ENCODE measurements around the gene CDK2.

The CDK2 gene

DNA sequence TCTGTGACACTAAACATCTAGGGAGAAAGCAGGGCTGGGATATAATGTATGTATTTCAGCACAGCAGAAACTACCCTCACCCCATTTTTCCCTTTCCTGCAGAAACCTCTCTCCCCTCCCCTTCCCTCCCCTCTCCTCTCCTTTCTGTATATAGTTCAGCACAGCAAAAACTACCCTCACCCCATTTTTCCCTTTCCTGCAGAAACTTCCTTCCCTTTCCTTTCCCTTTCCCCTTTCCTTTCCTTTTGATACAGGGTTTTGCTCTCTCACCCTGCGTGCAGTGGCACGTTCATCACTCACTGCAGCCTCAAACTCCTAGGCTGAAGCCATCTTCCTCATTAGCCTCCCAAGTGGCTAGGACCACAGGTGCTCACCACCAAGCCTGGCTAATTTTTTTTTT is 2.9 kb upstream of the CDK2 start:
- Histone ChIP-seq H3K27ac (replicated peaks; ENCODE audit: low read length) (no peak overlapping the region), H3K4me1 (ENCODE audit: control insufficient read depth in 2 of 2, insufficient read depth in 1 of 2, low read depth in 1 of 2, low read length in 2 of 2) (peaks cover 8 to 15% of the 10 kb centered on the region in 2 donors), H3K9ac (ENCODE audit: low read depth, low read length, poor library complexity) (no peak overlapping the region), H3K79me1 (ENCODE audit: low read depth, low read length) (peaks cover 1% of the 10 kb centered on the region), H3K9me3 (replicated peaks in 1 of 2; ENCODE audit: control insufficient read depth in 2 of 2, insufficient read depth in 1 of 2, low read depth in 1 of 2, low read length in 2 of 2) (no peaks in the 10 kb centered on the region), H2AK5ac (ENCODE audit: low read depth, low read length) (no peak overlapping the region), H3K36me3 (replicated peaks in 1 of 2; ENCODE audit: control insufficient read depth in 2 of 2, insufficient read depth in 2 of 2, low read length in 2 of 2) (peaks cover 5 to 13% of the 10 kb centered on the region in 2 donors), H2AFZ (ENCODE audit: low read length) (no peak overlapping the region), H2BK5ac (ENCODE audit: low read length) (no peak overlapping the region), H3K4ac (ENCODE audit: low read length) (no peak overlapping the region), H3K4me2 (ENCODE audit: insufficient read depth, low read length, poor library complexity, severe bottlenecking) (no peak overlapping the region), H2BK120ac (ENCODE audit: low read depth, low read length) (no peak overlapping the region), H3K4me3 (ENCODE audit: low read length in 2 of 2) (peak overlapping the region in 1 of 2 donors; percentile 5), H4K91ac (ENCODE audit: low read depth, low read length, poor library complexity) (no peak overlapping the region), H3K23ac (ENCODE audit: low read depth, low read length, poor library complexity) (no peak overlapping the region), H3K27me3 (ENCODE audit: control insufficient read depth in 3 of 3, insufficient read depth in 3 of 3, low read depth in 1 of 3, low read length in 3 of 3) (no peaks in the 10 kb centered on the region), H4K8ac (ENCODE audit: low read depth, low read length) (no peak overlapping the region), H2BK15ac (ENCODE audit: low read length) (no peak overlapping the region), H3K18ac (ENCODE audit: low read length) (no peak overlapping the region), H3K14ac (ENCODE audit: low read length) (no peak overlapping the region), H2BK12ac (ENCODE audit: low read length) (no peak overlapping the region)
- WGBS, 2 donors (ENCODE audit: extremely low coverage in 2 of 2, insufficient read length in 2 of 2, insufficient replicate concordance in 1 of 2): no CpG with 5 or more reads among the region's 2 CpGs
- DNase-seq (ENCODE audit: low spot score): no peak

DNA sequence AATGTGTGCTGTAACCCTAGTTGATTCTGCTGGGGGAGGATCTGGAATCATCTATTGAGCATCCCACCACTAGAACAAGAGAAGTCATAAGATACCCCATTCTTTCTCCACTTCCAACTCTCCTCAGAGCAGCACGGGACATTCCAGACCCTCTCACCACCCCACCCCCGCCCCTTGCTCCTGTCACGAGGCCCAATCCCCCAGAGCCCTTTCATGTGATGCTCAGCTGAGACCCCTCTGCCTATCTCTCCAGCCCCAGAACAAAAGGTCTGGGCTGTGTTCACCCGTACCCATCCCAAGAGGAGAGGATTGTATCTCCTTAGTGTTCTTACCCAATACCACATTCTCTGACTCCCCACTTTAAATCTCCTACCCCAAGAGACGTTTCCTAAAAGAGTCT is 1.4 kb upstream of the CDK2 start:
- Histone ChIP-seq H3K14ac (ENCODE audit: low read length) (no peak overlapping the region), H2BK120ac (ENCODE audit: low read depth, low read length) (no peak overlapping the region), H3K4ac (ENCODE audit: low read length) (no peak overlapping the region), H3K36me3 (replicated peaks in 1 of 2; ENCODE audit: control insufficient read depth in 2 of 2, insufficient read depth in 2 of 2, low read length in 2 of 2) (peaks cover 8 to 27% of the 10 kb centered on the region in 2 donors), H3K4me1 (ENCODE audit: control insufficient read depth in 2 of 2, insufficient read depth in 1 of 2, low read depth in 1 of 2, low read length in 2 of 2) (peaks cover 8 to 15% of the 10 kb centered on the region in 2 donors), H3K27me3 (ENCODE audit: control insufficient read depth in 3 of 3, insufficient read depth in 3 of 3, low read depth in 1 of 3, low read length in 3 of 3) (no peaks in the 10 kb centered on the region), H4K8ac (ENCODE audit: low read depth, low read length) (no peak overlapping the region), H2BK15ac (ENCODE audit: low read length) (no peak overlapping the region), H2BK12ac (ENCODE audit: low read length) (no peak overlapping the region), H3K9me3 (replicated peaks in 1 of 2; ENCODE audit: control insufficient read depth in 2 of 2, insufficient read depth in 1 of 2, low read depth in 1 of 2, low read length in 2 of 2) (no peaks in the 10 kb centered on the region), H4K91ac (ENCODE audit: low read depth, low read length, poor library complexity) (no peak overlapping the region), H3K4me3 (ENCODE audit: low read length in 2 of 2) (peak overlapping the region; percentile 80 to 82), H2AK5ac (ENCODE audit: low read depth, low read length) (peak overlapping the region; percentile 1), H2BK5ac (ENCODE audit: low read length) (no peak overlapping the region), H3K27ac (replicated peaks; ENCODE audit: low read length) (peak overlapping the region; percentile 80), H3K79me1 (ENCODE audit: low read depth, low read length) (peaks cover 1% of the 10 kb centered on the region), H3K23ac (ENCODE audit: low read depth, low read length, poor library complexity) (no peak overlapping the region), H3K4me2 (ENCODE audit: insufficient read depth, low read length, poor library complexity, severe bottlenecking) (peak overlapping the region; percentile 79), H3K18ac (ENCODE audit: low read length) (peak overlapping the region; percentile 44), H3K9ac (ENCODE audit: low read depth, low read length, poor library complexity) (peak overlapping the region; percentile 14), H2AFZ (ENCODE audit: low read length) (peak overlapping the region; percentile 97)
- peak; percentile 44 for DNase-seq (ENCODE audit: low spot score)
- no CpG with 5 or more reads among the region's 5 CpGs for WGBS, 2 donors (ENCODE audit: extremely low coverage in 2 of 2, insufficient read length in 2 of 2, insufficient replicate concordance in 1 of 2)

- H3K4me3 ChIP-seq (ENCODE audit: low read length in 2 of 2): peak within 1 kb of the TSS; percentile 82 to 95
- H4K91ac ChIP-seq (ENCODE audit: low read depth, low read length, poor library complexity): no peak within 1 kb of the TSS
- no peak within 1 kb of the TSS for H2BK12ac ChIP-seq (ENCODE audit: low read length)
- no CpG with 5 or more reads among the region's 4 CpGs for WGBS, 2 donors (ENCODE audit: extremely low coverage in 2 of 2, insufficient read length in 2 of 2, insufficient replicate concordance in 1 of 2)
- peak within 1 kb of the TSS; percentile 70 for H2BK5ac ChIP-seq (ENCODE audit: low read length)
- H3K14ac ChIP-seq (ENCODE audit: low read length): no peak within 1 kb of the TSS
- peak within 1 kb of the TSS; percentile 66 for H2AK5ac ChIP-seq (ENCODE audit: low read depth, low read length)
- H2BK15ac ChIP-seq (ENCODE audit: low read length): peak within 1 kb of the TSS; percentile 19
- peaks cover 8 to 20% of the 10 kb centered on the region in 2 donors for H3K4me1 ChIP-seq (ENCODE audit: control insufficient read depth in 2 of 2, insufficient read depth in 1 of 2, low read depth in 1 of 2, low read length in 2 of 2)
- H3K9me3 ChIP-seq (replicated peaks in 1 of 2; ENCODE audit: control insufficient read depth in 2 of 2, insufficient read depth in 1 of 2, low read depth in 1 of 2, low read length in 2 of 2): no peaks in the 10 kb centered on the region
- DNase-seq (ENCODE audit: low spot score): peak; percentile 65
- H3K9ac ChIP-seq (ENCODE audit: low read depth, low read length, poor library complexity): peak within 1 kb of the TSS; percentile 84
- H3K27me3 ChIP-seq (ENCODE audit: control insufficient read depth in 3 of 3, insufficient read depth in 3 of 3, low read depth in 1 of 3, low read length in 3 of 3): no peaks in the 10 kb centered on the region
- H3K4me2 ChIP-seq (ENCODE audit: insufficient read depth, low read length, poor library complexity, severe bottlenecking): peak within 1 kb of the TSS; percentile 79
- peak within 1 kb of the TSS; percentile 80 for H3K27ac ChIP-seq (replicated peaks; ENCODE audit: low read length)
- peak within 1 kb of the TSS; percentile 20 for H3K23ac ChIP-seq (ENCODE audit: low read depth, low read length, poor library complexity)
- H2AFZ ChIP-seq (ENCODE audit: low read length): peak within 1 kb of the TSS; percentile 97
- no peak within 1 kb of the TSS for H4K8ac ChIP-seq (ENCODE audit: low read depth, low read length)
- peak within 1 kb of the TSS; percentile 5 for H3K4ac ChIP-seq (ENCODE audit: low read length)
- H3K18ac ChIP-seq (ENCODE audit: low read length): peak within 1 kb of the TSS; percentile 96
- peaks cover 13 to 34% of the 10 kb centered on the region in 2 donors for H3K36me3 ChIP-seq (replicated peaks in 1 of 2; ENCODE audit: control insufficient read depth in 2 of 2, insufficient read depth in 2 of 2, low read length in 2 of 2)
- no peak within 1 kb of the TSS for H2BK120ac ChIP-seq (ENCODE audit: low read depth, low read length)
- peaks cover 1% of the 10 kb centered on the region for H3K79me1 ChIP-seq (ENCODE audit: low read depth, low read length)
Measured at GRCh38 chr12:55965941-55966407, 656 bp upstream of the CDK2 start, which contains the start of gene PMEL. Gene PMEL (minus strand): TSS chr12:55966042. CDS start chr12:55966011, 31 bp downstream.

DNA sequence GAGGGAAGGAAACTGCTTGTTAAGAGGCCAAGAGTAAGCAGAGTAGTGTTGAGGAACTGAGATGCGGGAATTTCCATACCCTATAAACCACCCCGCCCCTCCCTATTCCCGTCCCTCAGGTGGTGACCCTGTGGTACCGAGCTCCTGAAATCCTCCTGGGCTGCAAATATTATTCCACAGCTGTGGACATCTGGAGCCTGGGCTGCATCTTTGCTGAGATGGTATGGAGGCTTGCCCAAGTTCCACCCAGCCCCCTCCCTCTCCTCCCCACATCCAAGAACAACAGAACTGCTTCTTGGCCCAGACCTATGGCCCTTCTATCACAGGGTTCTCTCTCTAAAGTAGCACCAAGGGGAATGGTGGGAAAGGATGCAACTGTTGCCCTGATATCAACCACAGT is 2.7 kb downstream of the CDK2 start:
- Histone ChIP-seq H4K8ac (ENCODE audit: low read depth, low read length) (no peak overlapping the region), H2BK120ac (ENCODE audit: low read depth, low read length) (no peak overlapping the region), H3K9ac (ENCODE audit: low read depth, low read length, poor library complexity) (no peak overlapping the region), H4K91ac (ENCODE audit: low read depth, low read length, poor library complexity) (no peak overlapping the region), H3K9me3 (replicated peaks in 1 of 2; ENCODE audit: control insufficient read depth in 2 of 2, insufficient read depth in 1 of 2, low read depth in 1 of 2, low read length in 2 of 2) (no peaks in the 10 kb centered on the region), H3K79me1 (ENCODE audit: low read depth, low read length) (no peaks in the 10 kb centered on the region), H3K4ac (ENCODE audit: low read length) (no peak overlapping the region), H2BK15ac (ENCODE audit: low read length) (no peak overlapping the region), H3K27ac (replicated peaks; ENCODE audit: low read length) (no peak overlapping the region), H3K4me3 (ENCODE audit: low read length in 2 of 2) (no peak overlapping the region), H3K27me3 (ENCODE audit: control insufficient read depth in 3 of 3, insufficient read depth in 3 of 3, low read depth in 1 of 3, low read length in 3 of 3) (no peaks in the 10 kb centered on the region), H3K4me2 (ENCODE audit: insufficient read depth, low read length, poor library complexity, severe bottlenecking) (no peak overlapping the region), H2AFZ (ENCODE audit: low read length) (no peak overlapping the region), H3K36me3 (replicated peaks in 1 of 2; ENCODE audit: control insufficient read depth in 2 of 2, insufficient read depth in 2 of 2, low read length in 2 of 2) (peaks cover 14 to 54% of the 10 kb centered on the region in 2 donors), H2BK5ac (ENCODE audit: low read length) (no peak overlapping the region), H3K23ac (ENCODE audit: low read depth, low read length, poor library complexity) (no peak overlapping the region), H3K18ac (ENCODE audit: low read length) (no peak overlapping the region), H2BK12ac (ENCODE audit: low read length) (no peak overlapping the region), H3K14ac (ENCODE audit: low read length) (no peak overlapping the region), H3K4me1 (ENCODE audit: control insufficient read depth in 2 of 2, insufficient read depth in 1 of 2, low read depth in 1 of 2, low read length in 2 of 2) (peaks cover 7 to 26% of the 10 kb centered on the region in 2 donors), H2AK5ac (ENCODE audit: low read depth, low read length) (no peak overlapping the region)
- no peak for DNase-seq (ENCODE audit: low spot score)
- no CpG with 5 or more reads among the region's 4 CpGs for WGBS, 2 donors (ENCODE audit: extremely low coverage in 2 of 2, insufficient read length in 2 of 2, insufficient replicate concordance in 1 of 2)

Data from neuronal stem cell (in vitro differentiated cells).